ENCODE data around the gene RAB22A. TPM values are rescaled to one million over a fixed set of nuclear protein-coding genes. Genes with fewer than 3 reads are reported as not detected.
A peak's percentile ranks its signal among the peaks of the same experiment; 100 is the strongest.
"Not testable (repeated sequence)": the region's sequence is repeated elsewhere in the genome, so short reads cannot be mapped to it uniquely, and the experiment has no call there.

Gene RAB22A
- total and polyA plus RNA-seq, 2 donors (not counting 3 experiments of a cell fraction or from before 2014, with no cell fraction given) = 8.6 to 16.3 TPM

DNA sequence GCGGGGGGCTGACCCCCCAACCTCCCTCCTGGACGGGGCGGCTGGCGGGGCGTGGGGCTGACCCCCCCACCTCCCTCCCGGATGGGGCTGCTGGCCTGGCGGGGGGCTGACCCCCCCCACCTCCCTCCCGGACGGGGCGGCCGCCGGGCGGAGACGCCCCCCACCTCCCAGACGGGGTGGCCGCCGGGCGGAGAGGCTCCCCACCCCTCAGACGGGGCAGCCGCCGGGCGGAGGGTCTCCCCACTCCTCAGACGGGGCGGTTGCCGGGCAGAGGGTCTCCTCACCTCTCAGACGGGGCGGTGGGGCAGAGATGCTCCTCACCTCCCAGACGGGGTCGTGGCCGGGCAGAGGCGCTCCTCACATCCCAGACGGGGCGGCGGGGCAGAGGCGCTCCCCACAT lies 104.7 kb downstream of the RAB22A start:
- H3K9me1 ChIP-seq (replicated peaks; ENCODE audit: control insufficient read depth, extremely low read depth, insufficient read depth, low read length); H4K20me1 ChIP-seq (replicated peaks; ENCODE audit: control insufficient read depth, extremely low read depth, insufficient read depth, low read length); H3K36me3 ChIP-seq (ENCODE audit: control insufficient read depth in 2 of 2, extremely low read depth in 1 of 2, insufficient read depth in 2 of 2, low read length in 2 of 2); H2AFZ ChIP-seq (ENCODE audit: low read depth, low read length); dilution Hi-C loops (cut with MboI; ENCODE audit: extremely low pct_ligation_motif_present, low sequenced_read_pairs); H3K9me3 ChIP-seq (replicated peaks; ENCODE audit: control insufficient read depth, insufficient read depth, low read length); H3K27me3 ChIP-seq (ENCODE audit: control insufficient read depth in 2 of 2, insufficient read depth in 2 of 2, low read length in 2 of 2); H3K9ac ChIP-seq (replicated peaks; ENCODE audit: extremely low read depth, insufficient read depth, low read length); BruUV-seq (replicated peaks); H3K4me1 ChIP-seq (ENCODE audit: control insufficient read depth, extremely low read depth, insufficient read depth, low read length); DNase-seq (ENCODE audit: low read depth, low spot score); intact Hi-C loops (cut with micrococcal nuclease); FAIRE-seq; CTCF ChIA-PET; H3K4me3 ChIP-seq (replicated peaks in 1 of 3; ENCODE audit: insufficient read depth in 1 of 3, low read depth in 1 of 3, low read length in 3 of 3); H3K27ac ChIP-seq (ENCODE audit: insufficient read depth, low read depth, low read length); H3K4me2 ChIP-seq (ENCODE audit: insufficient read depth, low read length); POLR2A ChIA-PET: not testable (repeated sequence)
- peaks cover 77% of the 10 kb centered on the region for H3K79me2 ChIP-seq (ENCODE audit: control insufficient read depth, insufficient read depth, low read length)

DNA sequence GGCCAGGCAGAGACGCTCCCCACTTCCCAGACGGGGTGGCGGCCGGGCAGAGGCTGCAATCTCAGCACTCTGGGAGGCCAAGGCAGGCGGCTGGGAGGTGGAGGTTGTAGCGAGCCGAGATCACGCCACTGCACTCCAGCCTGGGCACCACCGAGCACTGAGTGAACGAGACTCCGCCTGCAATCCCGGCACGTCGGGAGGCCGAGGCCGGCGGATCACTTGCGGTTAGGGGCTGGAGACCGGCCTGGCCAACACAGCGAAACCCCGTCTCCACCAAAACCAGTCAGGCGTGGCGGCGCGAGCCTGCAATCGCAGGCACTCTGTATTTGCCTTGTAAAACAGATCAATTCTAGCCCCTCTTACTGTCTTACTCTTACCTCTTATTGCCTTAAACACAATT lies 105.3 kb downstream of the RAB22A start:
- dilution Hi-C loops (cut with MboI; ENCODE audit: extremely low pct_ligation_motif_present, low sequenced_read_pairs); H3K27ac ChIP-seq (ENCODE audit: insufficient read depth, low read depth, low read length); POLR2A ChIA-PET; H3K4me2 ChIP-seq (ENCODE audit: insufficient read depth, low read length); H3K9me3 ChIP-seq (replicated peaks; ENCODE audit: control insufficient read depth, insufficient read depth, low read length); H3K36me3 ChIP-seq (ENCODE audit: control insufficient read depth in 2 of 2, extremely low read depth in 1 of 2, insufficient read depth in 2 of 2, low read length in 2 of 2); H3K9me1 ChIP-seq (replicated peaks; ENCODE audit: control insufficient read depth, extremely low read depth, insufficient read depth, low read length); intact Hi-C loops (cut with micrococcal nuclease); H3K27me3 ChIP-seq (ENCODE audit: control insufficient read depth in 2 of 2, insufficient read depth in 2 of 2, low read length in 2 of 2); H3K4me3 ChIP-seq (replicated peaks in 1 of 3; ENCODE audit: insufficient read depth in 1 of 3, low read depth in 1 of 3, low read length in 3 of 3); H2AFZ ChIP-seq (ENCODE audit: low read depth, low read length); BruUV-seq (replicated peaks); FAIRE-seq; H3K4me1 ChIP-seq (ENCODE audit: control insufficient read depth, extremely low read depth, insufficient read depth, low read length); DNase-seq (ENCODE audit: low read depth, low spot score); H4K20me1 ChIP-seq (replicated peaks; ENCODE audit: control insufficient read depth, extremely low read depth, insufficient read depth, low read length); CTCF ChIA-PET; H3K9ac ChIP-seq (replicated peaks; ENCODE audit: extremely low read depth, insufficient read depth, low read length): not testable (repeated sequence)
- H3K79me2 ChIP-seq (ENCODE audit: control insufficient read depth, insufficient read depth, low read length) = peaks cover 74% of the 10 kb centered on the region

DNA sequence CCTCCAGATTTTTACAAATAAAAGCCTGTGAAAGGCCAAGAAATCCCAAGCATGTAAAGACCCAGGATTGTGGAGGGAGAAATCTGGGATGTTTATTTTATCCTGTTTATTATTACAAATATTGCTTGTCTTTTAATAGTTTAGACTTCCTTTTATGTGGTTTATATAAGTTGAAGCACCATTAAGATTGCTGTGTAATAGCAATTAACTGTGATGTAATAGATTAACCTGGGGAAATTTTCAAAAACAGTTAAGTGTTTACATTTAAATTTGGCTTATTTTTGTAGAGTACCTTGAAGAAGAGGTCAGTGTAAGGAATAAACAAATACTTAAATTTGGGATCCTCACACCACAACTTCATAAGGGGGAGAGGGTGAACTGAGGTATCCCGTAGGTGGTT lies 106.5 kb downstream of the RAB22A start:
- DNase-seq (ENCODE audit: low read depth, low spot score) (no peak), FAIRE-seq (peak; percentile 4)
- Histone ChIP-seq H3K9me1 (replicated peaks; ENCODE audit: control insufficient read depth, extremely low read depth, insufficient read depth, low read length) (no peaks in the 10 kb centered on the region), H3K4me2 (ENCODE audit: insufficient read depth, low read length) (no peak overlapping the region), H3K27me3 (ENCODE audit: control insufficient read depth in 2 of 2, insufficient read depth in 2 of 2, low read length in 2 of 2) (no peaks in the 10 kb centered on the region), H3K4me1 (ENCODE audit: control insufficient read depth, extremely low read depth, insufficient read depth, low read length) (peaks cover 4% of the 10 kb centered on the region), H3K79me2 (ENCODE audit: control insufficient read depth, insufficient read depth, low read length) (peaks cover 68% of the 10 kb centered on the region), H3K9me3 (replicated peaks; ENCODE audit: control insufficient read depth, insufficient read depth, low read length) (no peaks in the 10 kb centered on the region), H3K27ac (ENCODE audit: insufficient read depth, low read depth, low read length) (no peak overlapping the region), H4K20me1 (replicated peaks; ENCODE audit: control insufficient read depth, extremely low read depth, insufficient read depth, low read length) (peaks cover 9% of the 10 kb centered on the region), H2AFZ (ENCODE audit: low read depth, low read length) (no peak overlapping the region), H3K36me3 (ENCODE audit: control insufficient read depth in 2 of 2, extremely low read depth in 1 of 2, insufficient read depth in 2 of 2, low read length in 2 of 2) (peaks cover 0 to 4% of the 10 kb centered on the region in 2 experiments), H3K9ac (replicated peaks; ENCODE audit: extremely low read depth, insufficient read depth, low read length) (no peak overlapping the region), H3K4me3 (replicated peaks in 1 of 3; ENCODE audit: insufficient read depth in 1 of 3, low read depth in 1 of 3, low read length in 3 of 3) (no peak overlapping the region)
- POLR2A ChIA-PET = no interaction called here
- CTCF ChIA-PET = no interaction called here
- intact Hi-C loops (cut with micrococcal nuclease) (no loop called here), dilution Hi-C loops (cut with MboI; ENCODE audit: extremely low pct_ligation_motif_present, low sequenced_read_pairs) (no loop called here)
- TF ChIP-seq, protein P1, sequence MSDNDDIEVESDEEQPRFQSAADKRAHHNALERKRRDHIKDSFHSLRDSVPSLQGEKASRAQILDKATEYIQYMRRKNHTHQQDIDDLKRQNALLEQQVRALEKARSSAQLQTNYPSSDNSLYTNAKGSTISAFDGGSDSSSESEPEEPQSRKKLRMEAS (IDR thresholded peaks at IDR 0.05; ENCODE audit: insufficient read depth, insufficient read length) = no peak
- TF ChIP-seq, protein P2, sequence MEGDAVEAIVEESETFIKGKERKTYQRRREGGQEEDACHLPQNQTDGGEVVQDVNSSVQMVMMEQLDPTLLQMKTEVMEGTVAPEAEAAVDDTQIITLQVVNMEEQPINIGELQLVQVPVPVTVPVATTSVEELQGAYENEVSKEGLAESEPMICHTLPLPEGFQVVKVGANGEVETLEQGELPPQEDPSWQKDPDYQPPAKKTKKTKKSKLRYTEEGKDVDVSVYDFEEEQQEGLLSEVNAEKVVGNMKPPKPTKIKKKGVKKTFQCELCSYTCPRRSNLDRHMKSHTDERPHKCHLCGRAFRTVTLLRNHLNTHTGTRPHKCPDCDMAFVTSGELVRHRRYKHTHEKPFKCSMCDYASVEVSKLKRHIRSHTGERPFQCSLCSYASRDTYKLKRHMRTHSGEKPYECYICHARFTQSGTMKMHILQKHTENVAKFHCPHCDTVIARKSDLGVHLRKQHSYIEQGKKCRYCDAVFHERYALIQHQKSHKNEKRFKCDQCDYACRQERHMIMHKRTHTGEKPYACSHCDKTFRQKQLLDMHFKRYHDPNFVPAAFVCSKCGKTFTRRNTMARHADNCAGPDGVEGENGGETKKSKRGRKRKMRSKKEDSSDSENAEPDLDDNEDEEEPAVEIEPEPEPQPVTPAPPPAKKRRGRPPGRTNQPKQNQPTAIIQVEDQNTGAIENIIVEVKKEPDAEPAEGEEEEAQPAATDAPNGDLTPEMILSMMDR (IDR thresholded peaks at IDR 0.05; ENCODE audit: extremely low read depth in 1 of 2, insufficient read depth in 1 of 2, low read depth in 1 of 2, low read length in 2 of 2) = no peak
- no peak for TF ChIP-seq MYC (IDR thresholded peaks at IDR 0.05; ENCODE audit: low read depth, low read length)
- TF ChIP-seq POLR2A (IDR thresholded peaks at IDR 0.05; ENCODE audit: low read depth, low read length) = no peak
- no peak for TF ChIP-seq JUN (IDR thresholded peaks at IDR 0.05; ENCODE audit: borderline replicate concordance, insufficient read depth, insufficient read length, low read depth)
- no peak for TF ChIP-seq POLR2AphosphoS5 (IDR thresholded peaks at IDR 0.05; ENCODE audit: insufficient read depth, low read depth, low read length)
- no peak for TF ChIP-seq FOS (IDR thresholded peaks at IDR 0.05; ENCODE audit: borderline replicate concordance, insufficient read depth, low read length)
- TF ChIP-seq EZH2 (IDR thresholded peaks at IDR 0.05; ENCODE audit: borderline replicate concordance, low read depth, low read length, severe bottlenecking) = no peak
- TF ChIP-seq GATA2 (IDR thresholded peaks at IDR 0.05; ENCODE audit: insufficient read depth, insufficient read length, low read depth, low read length) = no peak
- BruUV-seq (replicated peaks) = no TSS peak
